ENCODE data around the gene DNER.
"Not testable (repeated sequence)": the region's sequence is repeated elsewhere in the genome, so short reads cannot be mapped to it uniquely, and the experiment has no call there.

DNER gene

GRCh38 chr2:229405796-229406195, 308.6 kb downstream of the DNER start:
- DNase-seq (ENCODE audit: low read depth, low spot score), result no peak

GRCh38 chr2:229403296-229403695, 311.1 kb downstream of the DNER start:
- no peak for DNase-seq (ENCODE audit: low read depth, low spot score)

- no peak for DNase-seq (ENCODE audit: low read depth, low spot score)
Measured at GRCh38 chr2:229401171-229401865, 313.0 kb downstream of the DNER start.

- DNase-seq (ENCODE audit: low read depth, low spot score), result no peak
Measured at GRCh38 chr2:229393926-229394325, 320.4 kb downstream of the DNER start.

GRCh38 chr2:229392196-229392595, 322.2 kb downstream of the DNER start:
- no peak for DNase-seq (ENCODE audit: low read depth, low spot score)

DNA sequence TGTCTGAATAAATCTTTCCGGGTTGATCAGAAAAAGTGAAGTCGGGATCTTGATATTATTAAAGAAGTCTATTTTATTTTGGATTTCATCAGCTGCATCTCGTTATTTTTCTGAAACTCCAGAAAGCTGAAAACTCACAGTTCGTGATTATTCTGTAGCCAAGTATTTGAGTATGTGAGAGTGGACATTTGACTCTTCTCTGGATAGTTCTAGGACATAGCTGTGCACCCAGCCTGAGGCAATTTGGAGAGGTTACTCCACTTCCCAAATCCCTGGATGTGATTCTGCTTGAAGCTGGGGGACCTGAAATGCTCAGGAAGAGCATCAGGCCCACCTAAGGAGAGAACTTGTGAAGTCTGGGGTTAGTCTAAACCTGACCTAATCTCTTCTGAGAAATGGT, 325.6 kb downstream of the DNER start:
- DNase-seq (ENCODE audit: low read depth, low spot score), result no peak

DNA sequence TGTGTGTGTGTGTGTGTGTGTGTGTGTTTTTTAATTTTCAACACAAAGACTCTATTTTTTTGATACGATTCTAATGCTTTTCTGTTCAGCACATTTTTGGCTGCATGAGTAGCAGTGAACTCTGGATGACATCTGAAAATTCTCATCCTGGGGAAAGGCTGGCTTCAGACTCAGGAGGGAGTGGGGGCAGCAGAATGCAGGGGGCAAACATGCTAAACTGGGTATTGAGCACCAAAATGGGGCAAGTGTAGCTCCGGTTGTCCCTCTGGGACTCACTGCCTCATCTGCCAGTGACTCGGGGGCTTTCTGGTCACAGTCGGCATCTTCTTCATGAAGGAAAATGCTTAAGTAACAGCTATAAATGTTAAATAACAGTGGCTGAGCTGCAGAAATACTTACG, 326.5 kb downstream of the DNER start:
- no peak for DNase-seq (ENCODE audit: low read depth, low spot score)

- no peak for DNase-seq (ENCODE audit: low read depth, low spot score)
Measured at GRCh38 chr2:229380101-229380625, 334.2 kb downstream of the DNER start.

GRCh38 chr2:229378386-229378785, 336.0 kb downstream of the DNER start:
- DNase-seq (ENCODE audit: low read depth, low spot score), result no peak

DNA sequence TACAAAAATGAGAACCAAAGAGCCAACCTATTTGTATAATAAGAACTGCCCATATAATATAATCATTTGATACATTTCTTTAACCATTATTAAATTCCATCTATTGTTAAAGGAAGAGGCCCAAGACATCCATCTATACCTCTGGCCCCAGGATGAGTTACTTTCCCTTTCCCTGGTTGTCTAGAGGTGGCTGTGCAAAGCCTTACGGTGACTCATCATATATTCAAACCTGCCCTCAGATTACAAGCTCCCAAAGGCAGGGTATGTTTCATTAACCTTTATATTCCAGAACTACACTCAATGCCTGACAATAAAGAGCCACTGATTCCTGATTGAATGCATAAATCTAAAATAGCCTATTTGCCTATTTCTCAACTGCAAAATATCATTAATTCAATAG, 337.5 kb downstream of the DNER start:
- no peak for DNase-seq (ENCODE audit: low read depth, low spot score)

- no peak for DNase-seq (ENCODE audit: low read depth, low spot score)
Measured at GRCh38 chr2:229375251-229375650, 339.1 kb downstream of the DNER start.

DNA sequence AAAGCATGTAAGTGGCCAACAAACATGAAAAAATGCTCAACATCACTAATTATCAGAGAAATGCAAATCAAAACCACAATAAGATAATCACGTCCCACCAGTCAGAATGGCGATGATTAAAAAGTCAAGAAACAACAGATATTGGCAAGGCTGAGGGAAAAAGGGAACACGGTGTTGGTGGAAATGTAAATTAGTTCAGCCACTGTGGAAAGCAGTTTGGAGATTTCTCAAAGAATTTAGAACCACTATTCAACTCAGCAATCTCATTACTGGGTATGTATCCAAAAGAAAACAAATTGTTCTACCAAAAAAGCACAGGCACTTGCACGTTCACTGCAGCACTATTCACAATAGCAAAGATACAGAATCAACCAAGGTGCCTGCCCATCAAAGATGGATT, 341.0 kb downstream of the DNER start:
- DNase-seq (ENCODE audit: low read depth, low spot score), result not testable (repeated sequence)

GRCh38 chr2:229372207-229372606, 342.1 kb downstream of the DNER start:
- no peak for DNase-seq (ENCODE audit: low read depth, low spot score)

GRCh38 chr2:229371086-229371485, 343.3 kb downstream of the DNER start:
- no peak for DNase-seq (ENCODE audit: low read depth, low spot score)

DNA sequence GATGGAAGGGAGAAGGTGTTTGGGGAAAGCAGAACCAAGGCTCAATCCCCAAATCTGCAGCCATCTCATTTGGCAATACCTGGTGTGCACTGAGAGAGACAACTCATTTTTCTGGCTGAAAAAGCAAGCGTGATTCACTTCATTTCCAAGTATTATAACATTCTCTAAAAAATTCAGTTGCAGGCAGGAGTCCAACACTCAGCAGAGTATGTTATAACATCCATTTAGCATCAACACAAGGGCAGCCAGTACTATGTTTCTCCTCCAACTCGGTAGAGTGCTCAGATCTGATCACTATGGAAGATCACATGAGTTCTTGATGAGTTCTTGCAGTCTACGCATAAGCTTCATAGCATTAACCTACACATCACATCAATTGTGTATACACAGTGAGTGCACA, 343.8 kb downstream of the DNER start:
- no peak for DNase-seq (ENCODE audit: low read depth, low spot score)

GRCh38 chr2:229363185-229363814, 351.1 kb downstream of the DNER start:
- no peak for DNase-seq (ENCODE audit: low read depth, low spot score)

DNA sequence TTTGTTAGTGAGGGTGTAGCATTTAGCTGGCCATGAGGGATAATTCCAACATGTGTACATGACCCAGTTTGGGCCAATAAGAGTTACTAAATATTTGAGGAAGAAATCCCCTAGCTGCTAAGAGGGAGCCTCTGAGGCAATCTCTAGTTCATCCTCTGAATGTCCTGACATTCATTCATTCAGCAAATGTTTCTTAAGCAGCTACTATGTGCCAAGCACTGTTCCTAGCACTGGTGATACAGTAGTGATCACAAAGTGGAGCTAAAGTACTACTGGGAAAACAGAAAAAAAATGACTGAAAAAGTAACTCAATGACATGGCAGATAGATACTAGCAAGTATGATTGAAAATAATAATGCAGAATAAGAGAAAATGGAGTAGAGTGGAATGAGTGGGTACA, 363.5 kb downstream of the DNER start:
- DNase-seq (ENCODE audit: low read depth, low spot score), result no peak

DNA sequence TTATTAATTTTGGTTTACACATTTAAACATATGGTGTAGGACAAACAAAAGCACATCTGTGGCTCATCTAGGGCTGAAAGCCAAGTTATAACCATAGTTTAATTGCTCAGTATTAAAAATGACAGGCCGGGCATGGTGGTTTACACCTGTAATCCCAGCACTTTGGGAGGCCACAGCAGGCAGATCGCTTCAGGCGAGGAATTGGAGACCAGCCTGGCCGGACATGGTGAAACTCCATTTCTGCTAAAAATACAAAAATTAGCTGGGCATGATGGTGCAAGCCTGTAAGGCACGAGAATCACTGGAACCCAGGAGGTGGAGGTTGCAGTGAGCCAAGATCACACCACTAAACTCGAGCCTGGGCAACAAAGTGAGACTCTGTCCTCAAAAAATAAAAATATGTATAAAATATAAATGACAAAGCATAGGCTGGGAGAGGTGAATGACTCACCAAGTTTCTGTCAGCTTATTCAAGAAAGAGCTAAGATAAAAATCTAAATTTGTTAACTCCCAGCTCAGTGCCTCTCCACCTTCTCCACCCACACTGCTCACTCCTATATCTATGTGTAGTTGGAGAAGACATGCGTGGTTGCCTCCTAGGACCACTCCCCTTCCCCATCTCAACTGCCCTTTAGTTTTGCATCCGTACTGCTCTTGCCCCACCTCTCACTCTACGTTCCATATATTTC, 364.1 kb downstream of the DNER start:
- no peak for DNase-seq (ENCODE audit: low read depth, low spot score)

DNA sequence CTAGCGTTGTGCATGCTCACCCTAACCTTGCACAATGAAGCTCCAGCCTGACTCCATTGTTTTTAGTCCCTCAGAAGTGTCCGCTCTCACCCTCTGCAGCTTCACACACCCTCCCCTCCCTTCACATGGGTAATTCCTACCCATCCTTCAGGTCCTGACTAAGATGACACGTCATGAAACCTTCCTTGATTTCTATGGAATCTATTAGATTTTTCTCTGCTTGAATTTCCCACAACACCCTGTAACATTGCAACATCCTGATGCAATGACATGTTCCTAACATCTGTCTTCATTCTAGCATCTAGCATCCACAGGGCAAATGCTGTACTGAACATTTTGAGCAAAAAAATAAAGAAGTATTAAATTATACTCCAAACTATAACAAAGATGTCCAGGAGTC, 366.2 kb downstream of the DNER start:
- no peak for DNase-seq (ENCODE audit: low read depth, low spot score)

DNA sequence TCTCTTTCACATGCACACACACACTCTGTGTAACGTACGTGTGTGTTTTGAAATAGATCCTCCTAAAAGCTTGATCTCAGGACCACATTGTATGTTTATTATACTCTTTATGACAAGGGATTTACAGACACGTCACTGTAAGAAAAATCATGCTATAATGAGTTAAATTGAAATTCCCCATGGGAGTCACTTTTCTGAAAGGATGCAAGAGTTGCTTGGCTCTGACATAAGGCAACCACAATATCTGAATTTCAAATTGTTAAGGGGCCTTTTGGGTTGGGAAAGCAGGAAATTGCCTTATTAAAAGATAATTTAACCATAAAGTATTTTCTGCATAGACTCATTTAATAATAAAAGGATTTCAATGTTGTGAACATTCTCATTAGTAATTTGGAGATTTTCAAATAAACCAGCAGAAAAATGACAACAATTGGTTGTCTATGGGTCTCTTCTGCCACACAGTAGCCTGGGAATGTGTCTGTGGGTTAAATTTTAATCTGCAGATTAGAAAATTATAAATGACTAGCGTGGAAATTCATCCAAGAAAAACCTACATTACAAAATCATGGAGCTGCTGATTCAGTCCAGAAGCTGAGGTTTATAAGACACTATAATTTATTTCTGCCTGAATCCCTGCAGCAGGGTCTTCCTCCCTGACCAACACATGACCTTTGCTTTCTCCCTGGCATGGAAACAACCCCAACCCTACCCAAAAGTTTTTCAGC, 367.4 kb downstream of the DNER start:
- no peak for DNase-seq (ENCODE audit: low read depth, low spot score)

- DNase-seq (ENCODE audit: low read depth, low spot score), result no peak
Measured at GRCh38 chr2:229344955-229345354, 369.4 kb downstream of the DNER start.

- no peak for DNase-seq (ENCODE audit: low read depth, low spot score)
Measured at GRCh38 chr2:229344151-229344551, 370.2 kb downstream of the DNER start.
